GM21515 (cell line): ENCODE measurements around the gene CCP110.

Experiments used
- ATAC-seq: cut with Tn5 transposase; IDR thresholded peaks from one replicate; pipeline ENCODE4 v1.9.1; 2021; ENCODE audit not compliant: unreplicated experiment

Gene CCP110

DNA sequence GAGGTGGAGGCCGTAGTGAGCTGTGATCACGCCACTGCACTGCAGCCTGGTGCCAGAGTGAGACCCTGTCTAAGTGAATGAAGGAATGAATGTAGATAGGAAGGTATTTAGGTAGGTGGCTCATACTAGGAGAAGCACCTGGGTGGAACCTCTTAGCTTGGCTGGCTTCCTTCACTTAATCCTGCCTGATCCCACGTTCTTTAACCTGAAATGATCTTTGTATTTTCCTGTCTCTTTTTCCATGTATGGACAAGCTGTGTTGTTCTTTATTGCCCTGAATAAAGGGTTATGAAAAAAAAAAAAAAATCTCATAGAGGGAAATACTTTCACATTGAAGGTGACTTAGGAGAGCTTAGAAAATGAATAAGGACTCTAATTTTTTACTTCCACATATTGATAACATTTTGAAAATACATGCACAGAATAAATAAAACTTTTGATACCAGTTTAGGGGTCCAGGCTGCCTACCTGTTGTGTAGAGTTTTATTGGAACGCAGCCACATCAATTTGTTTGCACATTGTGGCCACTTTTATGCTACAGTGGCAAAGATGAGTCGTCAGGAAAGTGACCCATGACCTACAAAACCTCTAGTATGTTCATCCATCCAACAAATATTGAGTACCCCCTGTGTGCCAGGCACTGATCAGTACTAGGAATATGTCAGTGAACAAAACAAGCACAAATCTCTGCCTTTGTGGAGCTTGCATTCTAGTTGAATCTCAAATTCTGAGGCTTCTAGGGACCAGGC is 76.4 kb downstream of the CCP110 start:
- no peak for ATAC-seq

DNA sequence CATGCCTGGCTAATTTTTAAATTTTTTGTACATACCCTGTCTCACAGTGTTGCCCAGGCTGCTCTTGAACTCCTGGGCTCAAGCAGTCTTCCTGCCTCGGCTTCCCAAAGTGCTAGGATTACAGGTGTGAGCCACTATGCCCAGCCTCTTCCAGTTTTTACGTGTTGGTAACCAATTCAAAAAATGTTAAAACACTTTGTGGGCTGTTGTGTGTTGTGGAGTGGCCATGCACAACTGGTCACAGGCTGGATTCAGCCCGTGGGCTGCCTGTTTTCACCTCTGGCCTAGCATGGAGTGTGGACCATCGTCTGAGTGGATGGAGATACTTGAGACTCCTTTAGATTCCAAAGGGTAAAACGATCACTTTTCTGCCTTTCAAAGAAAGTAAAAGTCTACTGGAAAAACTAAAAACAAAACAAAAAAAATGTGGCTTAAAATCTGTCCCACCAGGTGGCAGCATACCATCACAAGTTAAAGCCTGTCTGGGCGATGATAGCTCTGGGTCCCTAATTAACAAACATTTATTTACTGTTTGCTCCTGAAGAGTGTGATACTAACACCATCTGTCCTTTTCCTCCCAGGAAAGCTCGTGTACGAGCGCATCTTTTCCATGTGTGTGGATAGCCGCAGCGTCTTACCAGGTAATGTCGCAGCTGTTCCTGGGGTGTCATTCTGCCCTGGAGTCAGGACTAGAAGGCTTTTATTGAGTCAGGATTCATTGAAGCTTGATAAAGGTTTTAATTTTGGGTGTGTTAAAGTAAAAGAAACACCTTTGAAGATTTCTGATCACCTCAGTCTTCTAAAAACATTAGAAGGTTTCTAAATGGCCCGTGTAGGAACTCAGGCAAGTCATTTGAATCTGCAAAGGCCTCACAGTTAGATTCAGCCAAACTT is 77.6 kb downstream of the CCP110 start:
- no peak for ATAC-seq
